HG03432 (cell line): ENCODE measurements around the gene ABCG8.

Experiments used
- ATAC-seq: cut with Tn5 transposase; IDR thresholded peaks from one replicate; pipeline ENCODE4 v1.9.1; 2021; ENCODE audit warnings: mild to moderate bottlenecking, moderate library complexity; ENCODE audit not compliant: unreplicated experiment

ABCG8 gene

DNA sequence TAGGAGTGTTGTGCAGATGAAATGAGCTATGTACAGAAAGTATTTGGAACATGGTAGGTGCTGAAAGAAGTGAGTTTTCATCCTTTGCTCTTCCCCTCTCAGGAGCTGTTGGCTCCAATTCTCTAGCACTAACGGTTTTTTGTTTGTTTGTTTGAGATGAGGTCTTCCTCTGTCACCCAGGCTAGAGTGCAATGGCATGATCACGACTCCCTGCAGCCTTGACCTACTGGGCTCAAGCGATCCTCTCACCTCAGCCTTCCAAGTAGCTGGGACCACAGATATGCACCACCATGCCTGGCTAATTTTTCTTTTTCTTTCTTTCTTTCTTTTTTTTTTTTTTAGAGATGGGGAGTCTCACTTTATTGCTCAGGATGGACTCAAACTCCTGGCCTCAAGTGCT lies 12.9 kb upstream of the ABCG8 start:
- no peak for ATAC-seq

GRCh38 chr2:43826305-43827250 lies 12.2 kb upstream of the ABCG8 start:
- ATAC-seq, result no peak

DNA sequence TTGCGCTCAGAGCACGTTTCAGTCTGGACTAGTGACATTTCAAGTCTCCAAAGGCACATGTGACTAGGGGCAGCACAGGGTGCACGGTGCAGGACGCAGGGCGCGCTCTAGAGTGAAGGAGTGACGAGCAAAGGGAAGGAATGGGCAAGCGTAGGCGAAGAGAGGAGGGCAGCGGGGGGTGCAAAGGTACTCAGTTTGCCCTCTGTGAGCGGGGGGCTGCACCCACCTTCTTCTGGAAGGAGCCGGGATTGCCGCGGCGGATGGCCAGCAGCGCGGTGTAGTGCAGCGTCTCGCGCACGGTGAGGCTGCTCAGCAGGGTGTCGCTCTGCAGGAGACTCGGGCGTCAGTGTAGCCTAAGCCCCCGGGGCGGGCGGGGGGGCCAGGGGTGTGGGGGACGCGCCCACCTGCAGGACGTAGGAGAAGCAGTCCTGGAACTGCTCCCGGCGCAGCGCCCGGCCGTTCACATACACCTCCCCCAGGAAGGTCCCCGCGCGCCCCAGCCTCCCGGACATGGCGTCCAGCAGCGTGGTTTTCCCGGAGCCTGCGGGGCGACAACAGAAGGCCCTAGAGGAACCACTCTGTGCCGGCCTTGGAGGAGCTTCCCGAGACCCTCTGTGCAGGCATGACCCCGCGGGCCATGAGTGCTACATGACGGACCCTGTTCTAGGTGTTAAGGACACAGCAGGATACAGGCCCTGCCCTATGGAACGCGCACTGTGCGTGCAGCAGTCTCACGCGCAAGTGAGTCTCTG lies 7.1 kb upstream of the ABCG8 start:
- ATAC-seq, result no peak

DNA sequence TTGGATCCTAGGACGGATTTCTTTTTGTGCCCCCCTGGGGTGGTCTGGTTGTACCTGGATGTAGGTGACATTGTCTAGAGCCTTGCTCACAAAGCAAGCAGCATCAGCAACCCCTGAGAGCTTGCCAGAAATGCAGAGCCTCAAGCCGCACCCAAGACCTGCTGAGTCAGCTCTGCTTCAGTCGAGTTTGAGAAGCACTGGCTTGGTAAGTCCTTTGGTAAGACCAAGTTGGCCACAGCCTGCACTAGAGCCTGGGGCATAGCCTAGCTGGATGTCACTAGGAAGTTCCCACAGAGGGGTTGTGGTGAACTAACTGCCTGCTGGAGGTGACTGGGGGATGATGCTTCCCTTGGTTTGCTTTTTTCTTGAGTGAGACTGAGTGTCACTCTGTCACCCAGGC lies 6.3 kb upstream of the ABCG8 start:
- ATAC-seq, result no peak

GRCh38 chr2:43837033-43837432 lies 1.7 kb upstream of the ABCG8 start:
- no peak for ATAC-seq

DNA sequence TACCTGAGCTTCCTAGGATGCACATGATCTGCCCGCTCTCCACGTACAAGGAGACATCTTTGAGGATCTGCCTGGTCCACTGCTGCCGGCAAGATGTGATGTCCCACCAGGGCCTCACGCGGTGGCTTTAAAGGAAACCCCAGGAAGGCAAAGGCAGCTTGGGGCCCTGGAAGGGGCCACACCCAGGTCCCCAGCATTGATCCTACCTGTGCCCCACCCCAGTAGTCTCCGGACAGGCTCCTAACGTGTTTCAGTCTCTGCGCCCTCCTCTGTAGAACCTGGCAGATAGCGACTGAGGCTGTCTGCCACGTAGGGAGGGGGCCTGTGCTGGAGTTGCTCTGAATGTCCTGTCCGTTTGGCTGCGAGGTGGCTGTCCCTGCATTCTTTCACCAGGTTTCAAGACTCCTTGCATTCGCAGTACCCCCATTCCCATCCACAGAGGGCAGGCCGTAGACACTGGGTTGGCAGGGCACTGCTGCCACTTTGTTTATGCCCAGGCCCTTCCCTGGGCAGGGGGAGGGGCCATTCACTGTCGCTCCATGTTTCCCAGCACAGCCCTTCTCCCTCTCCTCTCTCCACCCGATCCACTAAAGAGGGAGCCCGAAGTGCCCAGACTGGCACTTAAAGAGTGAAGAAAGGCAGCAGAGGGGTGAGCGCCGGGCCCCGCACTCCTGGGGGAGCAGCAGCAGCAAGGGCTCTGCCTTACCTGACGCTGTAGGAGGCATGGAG lies 776 bp upstream of the ABCG8 start:
- ATAC-seq, result no peak

DNA sequence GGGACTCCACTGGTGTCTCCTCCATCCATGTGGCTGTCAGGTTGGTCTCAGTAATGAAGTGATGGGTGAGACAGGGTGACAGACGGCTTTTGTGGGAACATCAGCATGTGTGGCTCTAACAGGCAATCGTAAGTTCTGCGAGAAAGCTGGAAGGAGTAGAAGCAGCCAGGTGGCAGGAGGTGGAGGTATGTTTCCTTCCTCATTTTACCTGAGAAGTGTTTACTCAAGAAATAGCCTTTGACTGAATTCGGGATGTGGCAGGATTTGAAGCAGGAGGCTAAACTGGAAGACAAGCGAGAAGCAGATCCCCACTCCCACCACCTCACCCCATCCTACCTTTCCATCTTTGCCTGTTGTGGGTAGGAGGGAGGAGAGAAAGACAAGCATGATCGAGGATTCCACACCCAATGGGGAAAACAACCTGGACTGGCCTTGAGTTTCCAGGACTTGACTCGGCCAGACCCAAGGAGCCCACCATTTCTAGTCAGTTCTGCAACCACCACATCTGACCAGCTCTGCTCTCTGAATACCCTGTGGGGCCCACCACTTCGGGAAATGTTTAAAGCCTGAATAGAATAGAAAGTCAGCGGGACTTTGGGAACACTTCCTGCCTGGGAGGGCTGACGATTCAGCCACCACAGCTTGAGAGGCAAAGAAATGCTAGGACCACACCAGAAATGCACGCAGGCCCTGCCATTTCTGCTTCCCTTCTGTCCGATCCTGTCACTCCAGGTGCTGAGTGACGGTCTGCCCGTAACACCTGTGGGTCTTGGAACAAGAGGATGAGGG lies 1.2 kb downstream of the ABCG8 start:
- no peak for ATAC-seq

GRCh38 chr2:43840965-43841364 lies 2.2 kb downstream of the ABCG8 start:
- ATAC-seq, result no peak

DNA sequence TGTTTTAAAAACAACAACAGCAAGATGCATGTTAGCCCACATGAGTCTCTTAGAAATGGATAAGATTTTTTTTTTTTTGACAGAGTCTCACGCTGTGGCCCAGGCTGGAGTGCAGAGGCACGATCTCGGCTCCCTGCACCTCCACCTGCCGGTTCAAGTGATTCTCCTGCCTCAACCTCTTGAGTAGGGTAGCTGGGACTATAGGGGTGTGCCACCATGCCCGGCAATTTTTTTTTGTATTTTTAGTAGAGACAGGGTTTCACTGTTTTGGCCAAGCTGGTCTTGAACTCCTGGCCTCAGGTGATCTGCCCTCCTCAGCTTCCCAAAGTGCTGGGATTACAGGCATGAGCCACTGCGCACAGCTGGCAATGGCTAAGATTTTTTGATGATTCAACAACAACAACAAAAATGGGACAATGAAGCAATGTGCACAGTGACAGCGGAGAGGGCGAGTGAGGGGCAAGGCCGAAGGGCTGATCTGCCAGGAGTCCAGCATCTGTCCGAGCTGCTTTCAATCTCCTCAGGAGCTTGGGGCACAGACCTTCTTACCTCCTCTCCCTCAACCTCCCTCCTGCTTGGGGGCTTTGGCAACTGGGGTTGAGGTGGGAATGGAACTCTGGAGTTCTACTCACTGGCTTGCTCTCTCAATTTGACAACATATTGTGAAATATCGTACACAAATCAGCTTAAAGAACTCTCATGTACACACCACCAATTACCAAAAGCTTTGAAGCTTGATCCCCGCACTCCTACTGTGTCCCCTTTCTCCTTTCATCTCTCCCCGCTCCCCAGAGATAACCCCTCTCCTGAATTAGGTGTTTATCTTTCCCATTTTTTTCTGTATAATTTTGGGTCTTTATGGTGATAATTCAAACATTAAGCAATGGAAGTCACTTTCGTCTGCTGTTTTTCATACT lies 3.4 kb downstream of the ABCG8 start:
- no peak for ATAC-seq

GRCh38 chr2:43842866-43843226 lies 4.1 kb downstream of the ABCG8 start:
- ATAC-seq, result no peak

GRCh38 chr2:43845181-43845580 lies 6.4 kb downstream of the ABCG8 start:
- ATAC-seq, result no peak

DNA sequence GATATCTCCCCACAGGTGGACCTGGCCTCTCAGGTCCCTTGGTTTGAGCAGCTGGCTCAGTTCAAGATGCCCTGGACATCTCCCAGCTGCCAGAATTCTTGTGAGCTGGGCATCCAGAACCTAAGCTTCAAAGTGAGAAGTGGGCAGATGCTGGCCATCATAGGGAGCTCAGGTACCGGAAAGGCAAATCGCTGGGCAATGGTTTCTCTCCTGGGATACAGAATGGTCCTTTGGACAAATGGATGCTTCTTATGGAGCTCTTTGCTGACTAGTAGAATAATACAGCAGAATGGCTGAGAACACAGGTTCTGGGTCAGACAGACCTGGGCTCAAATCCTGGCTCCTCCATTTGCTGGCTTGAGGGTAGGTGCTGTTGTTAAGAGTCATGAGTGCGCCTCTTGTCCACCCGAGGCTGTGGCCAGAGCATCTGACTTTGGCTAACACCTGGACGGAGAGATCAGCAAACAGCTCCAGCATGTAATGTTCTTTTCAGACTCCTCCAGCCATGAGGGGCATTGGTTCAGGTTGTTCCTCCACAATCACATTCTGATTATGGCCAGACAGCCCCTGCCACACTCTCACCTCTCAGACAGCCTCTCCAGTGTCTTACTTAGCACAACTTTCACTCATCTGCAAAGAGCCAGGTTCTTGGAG lies 7.5 kb downstream of the ABCG8 start:
- no peak for ATAC-seq

DNA sequence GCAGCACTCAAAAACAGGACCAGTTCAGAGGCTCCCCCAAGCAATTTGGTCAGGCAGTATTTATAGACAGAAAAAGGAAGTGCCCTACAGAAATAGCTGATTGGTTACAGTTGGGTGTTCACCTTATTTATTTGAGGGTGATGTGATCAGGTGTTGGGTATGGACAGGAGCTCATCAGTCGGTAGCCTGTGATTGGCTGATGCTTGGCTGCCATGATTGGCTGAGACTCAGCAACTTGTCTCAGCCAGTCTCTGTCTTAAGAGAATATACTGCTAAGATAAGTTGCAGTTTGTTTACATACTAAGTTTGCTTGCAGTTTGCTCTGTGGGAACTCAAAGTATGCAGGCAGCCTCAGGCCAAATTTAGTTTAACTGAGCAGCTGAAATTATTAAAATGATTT lies 9.4 kb downstream of the ABCG8 start:
- ATAC-seq, result no peak

GRCh38 chr2:43851011-43851980 lies 12.5 kb downstream of the ABCG8 start:
- no peak for ATAC-seq

DNA sequence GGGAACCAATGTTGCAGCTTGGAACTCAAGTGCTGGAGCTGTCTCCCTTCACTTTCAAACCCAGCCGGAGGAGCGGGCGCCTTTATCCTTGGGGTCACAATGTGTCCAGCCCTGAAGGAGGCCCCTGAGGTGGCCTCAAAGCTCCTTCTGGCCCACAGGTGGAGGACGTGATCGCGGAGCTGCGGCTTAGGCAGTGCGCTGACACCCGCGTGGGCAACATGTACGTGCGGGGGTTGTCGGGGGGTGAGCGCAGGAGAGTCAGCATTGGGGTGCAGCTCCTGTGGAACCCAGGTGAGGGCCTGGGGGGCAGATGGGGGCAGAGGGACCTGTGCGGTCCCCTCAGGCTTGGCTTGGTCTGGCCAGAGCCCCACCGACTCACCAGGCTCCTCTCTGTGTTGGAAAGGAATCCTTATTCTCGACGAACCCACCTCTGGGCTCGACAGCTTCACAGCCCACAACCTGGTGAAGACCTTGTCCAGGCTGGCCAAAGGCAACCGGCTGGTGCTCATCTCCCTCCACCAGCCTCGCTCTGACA lies 13.5 kb downstream of the ABCG8 start:
- ATAC-seq, result no peak

DNA sequence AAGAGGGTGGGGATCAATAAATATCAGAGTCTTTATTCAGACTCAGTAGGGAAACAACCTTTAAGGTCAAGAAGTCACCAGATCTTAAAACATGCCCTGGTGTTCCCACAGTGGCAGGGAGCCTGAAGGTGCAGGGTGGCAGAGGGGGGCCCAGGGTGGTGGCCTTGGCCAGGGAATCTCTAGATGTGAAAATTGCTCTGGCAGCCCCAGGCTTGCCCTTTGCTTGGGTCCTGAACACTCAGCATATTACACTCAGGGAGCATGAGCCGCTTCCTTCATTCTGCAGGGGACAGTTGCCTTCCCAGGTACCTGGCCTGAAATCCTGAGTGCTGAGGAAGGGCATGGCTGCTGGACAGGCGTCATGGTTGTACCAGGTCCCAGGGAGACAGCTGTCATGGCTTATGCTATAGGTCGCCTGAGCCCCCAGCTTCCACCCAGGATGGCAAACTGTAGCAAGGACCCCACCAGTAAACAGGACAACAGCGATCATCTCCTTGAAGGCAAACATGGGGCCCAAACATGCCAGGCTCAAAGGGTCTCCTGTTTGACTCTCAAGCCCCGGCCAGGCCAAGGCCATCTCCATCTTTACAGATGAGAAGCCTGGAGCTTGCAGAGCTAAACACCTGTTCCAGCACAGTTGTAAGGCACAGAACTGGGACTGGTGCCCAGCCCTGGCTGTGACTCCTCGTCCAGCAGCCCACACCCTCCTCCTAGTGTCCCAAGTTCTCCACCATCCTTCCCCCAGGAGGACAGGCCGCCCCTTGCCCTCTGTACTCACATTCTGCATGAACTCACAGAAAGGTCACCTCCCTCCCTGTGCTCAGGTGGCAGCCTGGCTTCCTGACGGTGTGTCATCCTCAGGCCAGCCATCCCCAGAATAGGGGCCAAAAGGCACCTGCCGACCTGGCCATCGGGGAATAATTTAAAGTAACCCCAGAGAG lies 14.6 kb downstream of the ABCG8 start:
- no peak for ATAC-seq

DNA sequence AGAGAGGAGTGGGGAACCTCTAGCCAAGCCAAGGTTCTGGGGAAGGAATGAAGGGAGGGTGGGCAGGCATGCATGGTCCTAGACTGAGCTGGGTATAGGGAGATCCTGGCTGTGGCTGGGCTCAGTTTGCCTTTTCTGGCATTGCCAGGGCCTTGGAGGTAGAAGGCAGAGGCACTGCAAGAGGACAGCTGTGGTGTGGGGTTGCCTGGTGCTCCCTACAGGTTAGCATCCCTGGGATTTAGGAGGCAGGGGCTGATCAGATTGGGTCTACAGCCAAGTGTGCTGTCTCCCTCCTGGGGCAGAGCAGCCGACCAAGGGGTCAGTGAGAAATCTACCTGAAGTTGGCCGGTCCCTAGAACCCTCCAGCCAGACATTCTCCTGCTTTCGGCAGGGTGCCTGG lies 15.9 kb downstream of the ABCG8 start:
- ATAC-seq, result no peak
